HEK293T (cell line): ENCODE data around the gene ZNF792.
"Not testable (repeated sequence)": the region's sequence is repeated elsewhere in the genome, so short reads cannot be mapped to it uniquely, and the experiment has no call there.

Experiments
- CTBP1 ChIP-seq: fragments of 450-650 bp; IDR thresholded peaks from 2 replicates; pipeline ENCODE4 v1.6.1; 2016; ENCODE audit warnings: borderline replicate concordance
- ELF4 ChIP-seq: fragments of 450-650 bp; IDR thresholded peaks from 2 replicates; pipeline ENCODE4 v1.6.1; 2017; ENCODE audit warnings: antibody characterized with exemption
- FOXA1 ChIP-seq: fragments of 450-650 bp; IDR thresholded peaks from 2 replicates; pipeline ENCODE4 v1.6.1; 2016; ENCODE audit warnings: mild to moderate bottlenecking
- FOXK2 ChIP-seq: fragments of 450-650 bp; IDR thresholded peaks from 2 replicates; pipeline ENCODE4 v1.6.1; 2016; ENCODE audit warnings: mild to moderate bottlenecking
- FOXM1 ChIP-seq: fragments of 450-650 bp; IDR thresholded peaks from 2 replicates; pipeline ENCODE4 v1.6.1; 2017; ENCODE audit warnings: mild to moderate bottlenecking, borderline replicate concordance
- PKNOX1 ChIP-seq: fragments of 450-650 bp; IDR thresholded peaks from 2 replicates; pipeline ENCODE4 v1.6.1; 2016
- SUZ12 ChIP-seq: fragments of 450-650 bp; IDR thresholded peaks from 2 replicates; pipeline ENCODE4 v1.6.1; 2016; ENCODE audit warnings: mild to moderate bottlenecking
- TARDBP ChIP-seq: fragments of 450-650 bp; IDR thresholded peaks from 2 replicates; pipeline ENCODE4 v1.6.1; 2016
- ZNF384 ChIP-seq: fragments of 450-650 bp; IDR thresholded peaks from 2 replicates; pipeline ENCODE4 v1.6.1; 2016

GRCh38 chr19:34970185-34970780 is 6.3 kb upstream of the ZNF792 start:
- not testable (repeated sequence) for TF ChIP-seq PKNOX1, ELF4, FOXM1, SUZ12, TARDBP, FOXK2, ZNF384, CTBP1, FOXA1
